ENCODE results near the gene PRKRA. TPM values are rescaled to one million over a fixed set of nuclear protein-coding genes. Genes with fewer than 3 reads are reported as not detected.

PRKRA gene
- total and polyA plus RNA-seq, 2 of the 8 experiments (the other 6 are each of a cell fraction or from before 2014, with no cell fraction given) = 25.4 to 60.4 TPM

DNA sequence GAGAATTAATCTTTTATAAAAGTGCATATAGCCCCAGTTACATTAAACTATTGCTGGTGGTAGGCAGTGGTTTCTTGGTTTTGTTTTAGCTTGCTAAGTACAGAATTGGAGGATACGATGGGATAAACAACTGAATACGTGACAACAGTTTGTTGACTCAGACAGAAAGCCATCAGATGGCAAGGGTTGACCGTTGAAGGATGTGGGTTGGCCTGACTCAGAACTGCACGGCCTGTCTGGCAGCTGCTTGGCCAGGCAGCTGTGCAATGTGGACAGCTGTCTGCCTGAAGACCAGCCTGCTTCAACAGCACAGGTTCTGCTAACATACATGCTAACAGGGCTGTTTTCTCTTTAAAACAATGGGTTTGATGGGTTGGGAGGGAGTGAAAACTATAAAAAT is 46.6 kb downstream of the PRKRA start (continued):
- no peak for TF ChIP-seq RNF2 (IDR thresholded peaks at IDR 0.05; ENCODE audit: borderline replicate concordance, low read depth, low read length, missing control alignments, poor library complexity, severe bottlenecking)

Measured in H1 (cell line).